Measurements from ENCODE around the gene HSPA5. TPM values are rescaled to one million over a fixed set of nuclear protein-coding genes. Genes with fewer than 3 reads are reported as not detected.

Gene HSPA5
- total and polyA plus RNA-seq, 2 of the 4 experiments (the other 2 are of a cell fraction), result 118 to 419 TPM

GRCh38 chr9:125254231-125254630 is 13.1 kb upstream of the HSPA5 start:
- Histone ChIP-seq H3K4me2 (ENCODE audit: low read depth, low read length) (no peak overlapping the region), H2BK120ac (ENCODE audit: low read depth, low read length) (no peak overlapping the region), H2BK20ac (ENCODE audit: low read depth, low read length) (no peak overlapping the region), H3K14ac (replicated peaks; ENCODE audit: low read depth, low read length) (no peak overlapping the region), H3K27me3 (ENCODE audit: control insufficient read depth, insufficient read depth, low read length) (no peaks in the 10 kb centered on the region), H3K56ac (ENCODE audit: extremely low read depth, insufficient read depth, low read length) (no peak overlapping the region), H2AK5ac (ENCODE audit: low read depth, low read length) (no peak overlapping the region), H3K79me1 (ENCODE audit: low read depth in 1 of 2, low read length in 2 of 2) (no peaks in the 10 kb centered on the region), H2AFZ (replicated peaks; ENCODE audit: low read length, poor library complexity) (no peak overlapping the region), H4K20me1 (ENCODE audit: insufficient read depth, low read length) (no peaks in the 10 kb centered on the region), H4K5ac (ENCODE audit: low read depth, low read length) (no peak overlapping the region), H3K9me1 (ENCODE audit: insufficient read depth, low read length) (no peaks in the 10 kb centered on the region), H2BK15ac (ENCODE audit: low read depth, low read length) (no peak overlapping the region), H4K8ac (ENCODE audit: low read depth in 2 of 2, low read length in 2 of 2) (no peak overlapping the region), H2BK5ac (ENCODE audit: low read depth, low read length, poor library complexity, severe bottlenecking) (no peak overlapping the region), H4K91ac (ENCODE audit: insufficient read depth, low read depth, low read length) (no peak overlapping the region), H3K9ac (ENCODE audit: low read depth, low read length) (no peak overlapping the region), H3K36me3 (ENCODE audit: control insufficient read depth, insufficient read depth, low read length) (no peaks in the 10 kb centered on the region), H3K4ac (ENCODE audit: low read depth, low read length) (no peak overlapping the region), H3K18ac (ENCODE audit: low read depth, low read length) (no peak overlapping the region), H2AK9ac (replicated peaks; ENCODE audit: low read depth, low read length, poor library complexity) (no peak overlapping the region), H3K23ac (ENCODE audit: low read depth, low read length) (no peak overlapping the region), H3K4me3 (ENCODE audit: insufficient read depth, low read depth, low read length) (no peak overlapping the region), H3K4me1 (ENCODE audit: control insufficient read depth, insufficient read depth, low read length) (no peaks in the 10 kb centered on the region), H3K27ac (ENCODE audit: insufficient read depth, low read length) (no peak overlapping the region), H3K9me3 (ENCODE audit: control insufficient read depth, insufficient read depth, low read length) (no peaks in the 10 kb centered on the region)
- TF ChIP-seq CHD1 (IDR thresholded peaks at IDR 0.05; ENCODE audit: low read depth, low read length) (no peak), SMC3 (IDR thresholded peaks at IDR 0.05; ENCODE audit: low read depth, low read length) (no peak), CEBPB (IDR thresholded peaks at IDR 0.05; ENCODE audit: low read depth, low read length) (no peak), RAD21 (IDR thresholded peaks at IDR 0.05; ENCODE audit: low read length) (no peak), USF2 (IDR thresholded peaks at IDR 0.05; ENCODE audit: low read depth, low read length) (no peak), BHLHE40 (IDR thresholded peaks at IDR 0.05; ENCODE audit: low read depth, low read length) (no peak), RFX5 (IDR thresholded peaks at IDR 0.05; ENCODE audit: low read depth, low read length) (no peak), MXI1 (IDR thresholded peaks at IDR 0.05; ENCODE audit: borderline replicate concordance, low read depth, low read length) (no peak), MAZ (IDR thresholded peaks at IDR 0.05; ENCODE audit: borderline replicate concordance, low read depth, low read length) (no peak), CTCF (conservative IDR thresholded peaks at IDR 0.05; ENCODE audit: low read depth, low read length) (no peak)
- ATAC-seq (ENCODE audit: low read depth) (no peak), DNase-seq (no peak)
- in situ Hi-C loops (cut with MboI; ENCODE audit: low sequenced_read_pairs), result no loop called here
- ChIA-PET POLR2A (ENCODE audit: unreplicated experiment) (interaction anchor here (1.2 kb wide), 1 partner anchor 13 kb away, joined by 5 read pairs; the partner anchor contains the start of gene HSPA5), CTCF (interaction anchor here (0.7 kb wide), 1 partner anchor 15 kb away, joined by 4 read pairs; no protein-coding TSS in a partner anchor)
- BruUV-seq (replicated peaks), result no TSS peak
- dilution Hi-C loops (cut with HindIII; ENCODE audit: low sequenced_read_pairs, unreplicated experiment), result no loop called here
- intact Hi-C loops (cut with micrococcal nuclease), result no loop called here
